ENCODE data around the gene ASB2. TPM values are rescaled to one million over a fixed set of nuclear protein-coding genes. Genes with fewer than 3 reads are reported as not detected.

ASB2 gene
- total and polyA plus RNA-seq, 2 of the 13 experiments (the other 11 are each of a cell fraction or from before 2014, with no cell fraction given) = 0.82 to 4.1 TPM

- ATAC-seq (no peak), FAIRE-seq (no peak), DNase-seq (ENCODE audit: low spot score) (no peak)
- Histone ChIP-seq H3K36me3 (replicated peaks in 1 of 2; ENCODE audit: control insufficient read depth in 1 of 2, insufficient read depth in 2 of 2, low read length in 2 of 2) (no peaks in the 10 kb centered on the region), H3K9me3 (ENCODE audit: low read length) (no peaks in the 10 kb centered on the region), H4K20me1 (ENCODE audit: insufficient read depth, low read length) (no peaks in the 10 kb centered on the region), H3K4me1 (ENCODE audit: insufficient read depth, low read length) (peaks cover 88% of the 10 kb centered on the region), H3K27ac (ENCODE audit: extremely low read length, insufficient read depth, low read length) (no peak overlapping the region), H3K27me3 (ENCODE audit: control insufficient read depth in 1 of 2, insufficient read depth in 2 of 2, low read length in 2 of 2) (no peaks in the 10 kb centered on the region), H3K4me3 (replicated peaks in 1 of 3; ENCODE audit: insufficient read depth in 1 of 3, low read depth in 2 of 3, low read length in 3 of 3) (peak overlapping the region; percentile 33 to 63 (median 43)), H3K9ac (ENCODE audit: insufficient read depth, low read depth, low read length) (peak overlapping the region; percentile 55), H3K79me2 (ENCODE audit: insufficient read depth, low read length) (no peaks in the 10 kb centered on the region), H3K4me2 (ENCODE audit: low read depth, low read length) (peak overlapping the region; percentile 81), H2AFZ (ENCODE audit: low read length) (no peak overlapping the region)
- WGBS (ENCODE audit: low lambda C conversion rate) = 11% methylated on average over 8 of the region's 8 CpGs
- intact Hi-C loops (cut with micrococcal nuclease; ENCODE audit: unreplicated experiment) (loop anchor here (10.0 kb wide), 1 partner anchor 179 kb away; no protein-coding TSS in a partner anchor), in situ Hi-C loops (cut with HindIII; ENCODE audit: extremely low pct_ligation_motif_present, low pct_unique_long_range_greater_than_20kb) (no loop called here)
- CTCF ChIA-PET (ENCODE audit: low intra/inter-chr PET ratio, low total read pairs) = no interaction called here
- TF ChIP-seq TRIM22 (IDR thresholded peaks at IDR 0.05) (no peak), ARID2 (CRISPR knock-in tag; IDR thresholded peaks at IDR 0.05; ENCODE audit: borderline replicate concordance) (0 out of 2 replicates have a peak, but pooled peaks have one; percentile 53), ZFP36L2 (CRISPR knock-in tag; IDR thresholded peaks at IDR 0.05) (no peak), SAP130 (CRISPR knock-in tag; IDR thresholded peaks at IDR 0.05; ENCODE audit: low read depth) (peak; percentile 4; the same call in 1 of the 2 replicates), ATF7-NPFF (CRISPR knock-in tag; IDR thresholded peaks at IDR 0.05; ENCODE audit: low read depth) (0 out of 2 replicates have a peak, but pooled peaks have one; percentile 33), STAG1 (CRISPR knock-in tag; IDR thresholded peaks at IDR 0.05) (no peak)
- no TSS peak for BruUV-seq (replicated peaks)
- POLR2A ChIA-PET = interaction anchor here (0.9 to 2.4 kb wide), 6 partner anchors 10 to 48 kb away, joined by 3 to 11 read pairs (median 4); no protein-coding TSS in a partner anchor
Measured at GRCh38 chr14:93955850-93956481, 20.4 kb downstream of the ASB2 start.
